Upper lobe of left lung (tissue), 4 donors: ENCODE measurements around the gene CFAP97D1.

Experiments used
- CTCF ChIP-seq, 6 experiments: fragments of 450-650 bp in 4 of 6; fragments of 200-600 bp in 2 of 6; sonication (generic) in 2 of 6; IDR thresholded peaks; one replicate each; pipeline ENCODE4 v1.5.1; 2016 to 2019; ENCODE audit warnings: antibody characterized with exemption in 6 of 6
- POLR2A ChIP-seq, 4 donors: fragments of 450-650 bp; IDR thresholded peaks; one replicate each; pipeline ENCODE4 v1.5.1; 2016 to 2017; ENCODE audit warnings: antibody characterized with exemption in 4 of 4, mild to moderate bottlenecking in 2 of 4
- POLR2AphosphoS5 ChIP-seq, 2 donors: sonication (generic); formaldehyde crosslinking; IDR thresholded peaks; one replicate each; pipeline ENCODE4 v1.5.1; 2017; ENCODE audit warnings: antibody characterized with exemption in 2 of 2

DNA sequence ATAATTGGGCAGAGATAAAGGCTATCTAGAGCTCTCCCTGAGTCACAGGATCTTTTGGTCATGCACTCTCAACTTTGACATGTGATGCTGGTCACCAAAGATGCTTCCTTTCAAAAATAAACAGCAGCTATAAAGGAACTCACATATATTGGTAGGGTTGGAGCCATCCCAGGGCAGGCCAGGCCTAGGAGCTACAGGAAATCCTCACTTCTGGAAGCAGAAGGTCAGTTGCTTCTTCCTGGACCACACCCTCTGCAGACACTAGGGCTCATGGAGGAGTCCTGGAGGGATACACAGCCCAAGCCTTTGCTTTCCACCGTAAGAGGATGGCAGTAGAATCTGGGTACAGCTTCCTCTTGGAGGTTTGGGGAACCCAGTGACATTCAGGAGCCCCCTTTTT, 46.3 kb upstream of the CFAP97D1 start:
- TF ChIP-seq POLR2AphosphoS5 (IDR thresholded peaks at IDR 0.05) (no peak), CTCF (IDR thresholded peaks at IDR 0.05) (no peak), POLR2A (IDR thresholded peaks at IDR 0.05) (no peak)
